ENCODE measurements around the gene JSRP1.
A peak's percentile ranks its signal among the peaks of the same experiment; 100 is the strongest.

JSRP1 gene

GRCh38 chr19:2273356-2274184 is 17.4 kb upstream of the JSRP1 start:
- peaks cover 45 to 73% (median 70%) of the 10 kb centered on the region in 10 experiments for H3K4me1 ChIP-seq
- H3K36me3 ChIP-seq = peaks cover 45 to 62% (median 56%) of the 10 kb centered on the region in 11 experiments
- peak overlapping the region; percentile 93 to 100 (median 100) for H3K4me3 ChIP-seq
- peaks cover 70 to 92% (median 85%) of the 10 kb centered on the region in 11 experiments for H4K20me1 ChIP-seq
- no peak for TF ChIP-seq Cebpa-rat (IDR thresholded peaks at IDR 0.05)
- peak overlapping the region; percentile 96 to 100 (median 99); a peak in 21 of 22 replicates for H3K9ac ChIP-seq
- H3K27ac ChIP-seq = peak overlapping the region in 10 of 11 experiments; percentile 11 to 100 (median 98); a peak in 19 of 22 replicates
- no peaks in the 10 kb centered on the region; a peak in 1 of 22 replicates for H3K9me3 ChIP-seq (replicated peaks in 1 of 11)
- peak overlapping the region; percentile 93 to 100 (median 100) for H3K4me2 ChIP-seq
- H3K27me3 ChIP-seq = no peaks in the 10 kb centered on the region

- no peaks in the 10 kb centered on the region; a peak in 1 of 22 replicates for H3K9me3 ChIP-seq (replicated peaks in 1 of 11)
- peak overlapping the region; percentile 96 to 100 (median 99) for H3K9ac ChIP-seq
- peaks cover 63 to 73% (median 72%) of the 10 kb centered on the region in 10 experiments for H3K4me1 ChIP-seq
- H3K27ac ChIP-seq = peak overlapping the region; percentile 50 to 100 (median 99); a peak in 21 of 22 replicates
- no peaks in the 10 kb centered on the region for H3K27me3 ChIP-seq
- peaks cover 63 to 71% (median 70%) of the 10 kb centered on the region in 11 experiments for H4K20me1 ChIP-seq
- H3K4me2 ChIP-seq = peak overlapping the region; percentile 93 to 100 (median 100)
- H3K4me3 ChIP-seq = peak overlapping the region; percentile 93 to 100 (median 100)
- TF ChIP-seq Cebpa-rat (IDR thresholded peaks at IDR 0.05) = no peak
- peaks cover 44 to 53% (median 50%) of the 10 kb centered on the region in 11 experiments for H3K36me3 ChIP-seq
Measured at GRCh38 chr19:2271234-2272103, 15.3 kb upstream of the JSRP1 start.

- peaks cover 54 to 63% (median 62%) of the 10 kb centered on the region in 11 experiments for H4K20me1 ChIP-seq
- no peaks in the 10 kb centered on the region; a peak in 1 of 22 replicates for H3K9me3 ChIP-seq (replicated peaks in 1 of 11)
- peak overlapping the region; percentile 91 to 100 (median 99) for H3K27ac ChIP-seq
- peak in 5 of 11 experiments; percentile 23 to 77 (median 58); a peak in 8 of 22 replicates for TF ChIP-seq Cebpa-rat (IDR thresholded peaks at IDR 0.05)
- peak overlapping the region; percentile 93 to 100 (median 100) for H3K4me3 ChIP-seq
- H3K4me2 ChIP-seq = peak overlapping the region; percentile 93 to 100 (median 100)
- peak overlapping the region; percentile 96 to 100 (median 99) for H3K9ac ChIP-seq
- peaks cover 63 to 73% (median 72%) of the 10 kb centered on the region in 10 experiments for H3K4me1 ChIP-seq
- peaks cover 36 to 45% (median 41%) of the 10 kb centered on the region in 11 experiments for H3K36me3 ChIP-seq
- no peaks in the 10 kb centered on the region for H3K27me3 ChIP-seq
Measured at GRCh38 chr19:2270423-2271233, 14.4 kb upstream of the JSRP1 start.

DNA sequence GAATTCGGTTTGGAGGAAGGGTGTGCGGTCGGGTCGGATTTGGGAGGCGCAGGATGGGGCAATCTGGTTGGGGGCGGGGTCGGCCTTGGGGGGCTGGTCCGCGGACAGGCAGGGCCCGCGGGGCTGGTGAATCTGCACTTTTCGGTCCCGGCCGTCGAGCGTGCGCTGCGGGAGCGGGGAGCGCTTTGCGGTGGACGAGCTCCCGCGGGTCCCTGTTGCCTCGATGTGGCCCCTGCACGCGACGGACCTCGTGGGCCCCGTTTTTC is 13.9 kb upstream of the JSRP1 start:
- peak overlapping the region; percentile 91 to 100 (median 99) for H3K27ac ChIP-seq
- H3K9me3 ChIP-seq (replicated peaks in 1 of 11) = no peaks in the 10 kb centered on the region; a peak in 1 of 22 replicates
- H3K27me3 ChIP-seq = no peaks in the 10 kb centered on the region
- peaks cover 49 to 58% (median 56%) of the 10 kb centered on the region in 11 experiments for H4K20me1 ChIP-seq
- peaks cover 63 to 73% (median 72%) of the 10 kb centered on the region in 10 experiments for H3K4me1 ChIP-seq
- H3K4me3 ChIP-seq = peak overlapping the region; percentile 93 to 100 (median 100)
- peak overlapping the region; percentile 96 to 100 (median 99) for H3K9ac ChIP-seq
- H3K36me3 ChIP-seq = peaks cover 31 to 40% (median 37%) of the 10 kb centered on the region in 11 experiments
- TF ChIP-seq Cebpa-rat (IDR thresholded peaks at IDR 0.05) = no peak
- H3K4me2 ChIP-seq = peak overlapping the region; percentile 21 to 93 (median 57); a peak in 20 of 22 replicates

- TF ChIP-seq Cebpa-rat (IDR thresholded peaks at IDR 0.05) = no peak
- Histone ChIP-seq H3K36me3 (peaks cover 31 to 39% (median 37%) of the 10 kb centered on the region in 11 experiments), H3K4me3 (peak overlapping the region; percentile 93 to 100 (median 100)), H3K4me2 (peak overlapping the region; percentile 82 to 97 (median 93); a peak in 21 of 22 replicates), H3K9me3 (replicated peaks in 1 of 11) (no peaks in the 10 kb centered on the region; a peak in 1 of 22 replicates), H4K20me1 (peaks cover 48 to 52% (median 50%) of the 10 kb centered on the region in 11 experiments), H3K27ac (peak overlapping the region; percentile 91 to 100 (median 99)), H3K27me3 (no peaks in the 10 kb centered on the region), H3K9ac (peak overlapping the region; percentile 96 to 100 (median 99)), H3K4me1 (peaks cover 63 to 74% (median 72%) of the 10 kb centered on the region in 10 experiments)
Measured at GRCh38 chr19:2269244-2270156, 13.3 kb upstream of the JSRP1 start.

- Histone ChIP-seq H3K9ac (peak overlapping the region; percentile 78 to 100 (median 99)), H3K4me3 (peak overlapping the region; percentile 93 to 100 (median 100)), H4K20me1 (peaks cover 41 to 45% (median 44%) of the 10 kb centered on the region in 11 experiments), H3K27me3 (no peaks in the 10 kb centered on the region), H3K9me3 (replicated peaks in 1 of 11) (no peaks in the 10 kb centered on the region; a peak in 1 of 22 replicates), H3K36me3 (peaks cover 25 to 32% (median 31%) of the 10 kb centered on the region in 11 experiments), H3K27ac (peak overlapping the region; percentile 62 to 100 (median 98); a peak in 21 of 22 replicates), H3K4me1 (peaks cover 62 to 73% (median 72%) of the 10 kb centered on the region in 10 experiments), H3K4me2 (peak overlapping the region; percentile 82 to 97 (median 92))
- no peak for TF ChIP-seq Cebpa-rat (IDR thresholded peaks at IDR 0.05)
Measured at GRCh38 chr19:2268861-2269243, 12.6 kb upstream of the JSRP1 start.

DNA sequence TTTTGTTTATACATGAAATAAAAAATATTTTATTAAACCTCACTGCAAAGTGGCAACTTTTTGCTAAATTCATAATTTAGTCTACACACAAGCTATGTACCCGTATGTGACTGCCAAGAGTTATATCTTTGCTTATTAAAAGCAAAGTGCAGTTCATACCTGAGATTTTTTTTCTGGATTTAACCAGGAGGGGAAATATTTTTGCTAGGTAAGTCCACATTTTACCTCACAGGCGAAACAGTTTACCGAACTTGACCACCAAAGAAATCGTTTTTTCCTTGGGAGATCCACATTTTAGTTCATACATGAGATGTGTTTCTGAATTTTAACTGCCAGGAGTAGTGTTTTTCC is 12.2 kb upstream of the JSRP1 start:
- Histone ChIP-seq H3K4me3 (peak overlapping the region; percentile 93 to 100 (median 100); a peak in 19 of 20 replicates), H4K20me1 (peaks cover 39 to 41% (median 40%) of the 10 kb centered on the region in 11 experiments), H3K4me2 (peak overlapping the region; percentile 82 to 97 (median 92); a peak in 21 of 22 replicates), H3K9ac (peak overlapping the region; percentile 31 to 100 (median 98); a peak in 17 of 22 replicates), H3K36me3 (peaks cover 24 to 32% (median 30%) of the 10 kb centered on the region in 11 experiments), H3K4me1 (peaks cover 64 to 74% (median 73%) of the 10 kb centered on the region in 10 experiments), H3K9me3 (replicated peaks in 1 of 11) (no peaks in the 10 kb centered on the region; a peak in 1 of 22 replicates), H3K27ac (peak overlapping the region in 10 of 11 experiments; percentile 74 to 100 (median 98); a peak in 20 of 22 replicates), H3K27me3 (no peaks in the 10 kb centered on the region)
- no peak for TF ChIP-seq Cebpa-rat (IDR thresholded peaks at IDR 0.05)
